GM23338 (cell line): ENCODE results near the gene FOXD1. TPM values are rescaled to one million over a fixed set of nuclear protein-coding genes. Genes with fewer than 3 reads are reported as not detected.

Experiments used
- ATAC-seq: fragments of 200-7000 bp; cut with Tn5 transposase; 3 replicates; pipeline ENCODE4 v1.9.1; 2020
- DNase-seq: peaks from one replicate; pipeline ENCODE4 v3.0.0-alpha.2; 2015; ENCODE audit warnings: low spot score
- H2AFZ ChIP-seq: fragments of 200-600 bp; sonication (generic); 2 replicates; pipeline ENCODE4 v1.8.0; 2016; ENCODE audit warnings: antibody characterized with exemption, mild to moderate bottlenecking, moderate library complexity
- H3F3A ChIP-seq: fragments of 200-600 bp; sonication (generic); replicated peaks from 2 replicates; pipeline ENCODE4 v1.8.0; 2017; ENCODE audit warnings: antibody characterized with exemption, mixed run types, low read depth
- H3K27ac ChIP-seq: fragments of 200-600 bp; sonication (generic); 2 replicates; pipeline ENCODE4 v1.6.1; 2016; ENCODE audit warnings: low read depth
- H3K27me3 ChIP-seq: fragments of 200-600 bp; sonication (generic); 2 replicates; pipeline ENCODE4 v1.8.0; 2016; ENCODE audit warnings: mild to moderate bottlenecking, mixed run types, moderate library complexity; ENCODE audit not compliant: insufficient read depth
- H3K36me3 ChIP-seq: fragments of 200-600 bp; sonication (generic); 2 replicates; pipeline ENCODE4 v1.8.0; 2016; ENCODE audit warnings: mild to moderate bottlenecking; ENCODE audit not compliant: insufficient read depth
- H3K4me1 ChIP-seq: fragments of 200-600 bp; sonication (generic); 2 replicates; pipeline ENCODE4 v1.8.0; 2016; ENCODE audit warnings: mild to moderate bottlenecking, moderate library complexity; ENCODE audit not compliant: insufficient read depth
- H3K4me2 ChIP-seq: fragments of 200-600 bp; sonication (generic); 2 replicates; pipeline ENCODE4 v1.7.1; 2017; ENCODE audit warnings: mixed run types
- H3K4me3 ChIP-seq: fragments of 200-600 bp; sonication (generic); 2 replicates; pipeline ENCODE4 v1.6.1; 2016; ENCODE audit warnings: mixed run types
- H3K79me2 ChIP-seq: fragments of 200-600 bp; sonication (generic); replicated peaks from 2 replicates; pipeline ENCODE4 v1.8.0; 2017; ENCODE audit warnings: mild to moderate bottlenecking; ENCODE audit not compliant: insufficient read depth
- H3K9me2 ChIP-seq: fragments of 200-600 bp; sonication (generic); 2 replicates; pipeline ENCODE4 v1.8.0; 2017; ENCODE audit not compliant: insufficient read depth
- H4K20me1 ChIP-seq: fragments of 200-600 bp; sonication (generic); replicated peaks from 2 replicates; pipeline ENCODE4 v1.8.0; 2017; ENCODE audit warnings: mild to moderate bottlenecking; ENCODE audit not compliant: insufficient read depth
- H3K27ac Mint-ChIP-seq: 2 replicates; pipeline ENCODE4 v1.8.0; 2020; ENCODE audit warnings: inconsistent platforms, mild to moderate bottlenecking, moderate library complexity, mixed read lengths
- H3K27me3 Mint-ChIP-seq: 3 replicates; pipeline ENCODE4 v1.8.0; 2022; ENCODE audit warnings: low read depth, mild to moderate bottlenecking, moderate library complexity, mixed read lengths, inconsistent platforms; ENCODE audit not compliant: insufficient read depth, poor library complexity
- H3K36me3 Mint-ChIP-seq: 3 replicates; pipeline ENCODE4 v1.8.0; 2021; ENCODE audit warnings: low read depth, mild to moderate bottlenecking, inconsistent platforms, moderate library complexity, mixed read lengths
- H3K4me1 Mint-ChIP-seq: 3 replicates; pipeline ENCODE4 v1.8.0; 2020; ENCODE audit warnings: mild to moderate bottlenecking, inconsistent platforms, mixed read lengths
- H3K4me3 Mint-ChIP-seq: 3 replicates; pipeline ENCODE4 v1.8.0; 2021; ENCODE audit warnings: moderate library complexity, mild to moderate bottlenecking, inconsistent platforms, mixed read lengths
- H3K9me3 Mint-ChIP-seq: 3 replicates; pipeline ENCODE4 v1.8.0; 2020; ENCODE audit warnings: moderate library complexity, mild to moderate bottlenecking, inconsistent platforms, mixed read lengths
- CREB1 ChIP-seq: fragments of 250-450 bp; sonication (Bioruptor Pico); IDR thresholded peaks from 2 replicates; pipeline ENCODE4 v1.5.0; 2020; ENCODE audit warnings: low read depth, mild to moderate bottlenecking, moderate library complexity
- CTCF ChIP-seq, 2 experiments: fragments of 200-600 bp in 1 of 2; sonication (generic) in 1 of 2; conservative IDR thresholded peaks; 2 replicates each; pipeline versions ENCODE4 v1.5.1 to v1.6.1; 2016 to 2017; ENCODE audit warnings: antibody characterized with exemption in 2 of 2, low read depth in 2 of 2, mild to moderate bottlenecking in 2 of 2, moderate library complexity in 1 of 2
- ETS1 ChIP-seq: IDR thresholded peaks from 2 replicates; pipeline ENCODE4 v1.6.1; 2016; ENCODE audit warnings: antibody characterized with exemption
- EZH2 ChIP-seq: fragments of 200-600 bp; sonication (generic); IDR thresholded peaks from one replicate; pipeline ENCODE4 v1.8.0; 2017; ENCODE audit warnings: antibody characterized with exemption, mild to moderate bottlenecking, low read depth; ENCODE audit not compliant: unreplicated experiment
- EZH2phosphoT487 ChIP-seq: fragments of 200-600 bp; sonication (generic); IDR thresholded peaks from one replicate; pipeline ENCODE4 v1.8.1; 2018; ENCODE audit warnings: antibody characterized with exemption; ENCODE audit not compliant: unreplicated experiment
- JUNB ChIP-seq: IDR thresholded peaks from one replicate; pipeline ENCODE4 v1.6.1; 2016; ENCODE audit warnings: antibody characterized with exemption; ENCODE audit not compliant: unreplicated experiment
- NANOG ChIP-seq: IDR thresholded peaks from 2 replicates; pipeline ENCODE4 v1.6.1; 2016; ENCODE audit warnings: antibody characterized with exemption, borderline replicate concordance
- POLR2AphosphoS5 ChIP-seq: IDR thresholded peaks from 2 replicates; pipeline ENCODE4 v1.6.1; 2016; ENCODE audit warnings: antibody characterized with exemption, low read depth
- STAT1 ChIP-seq: IDR thresholded peaks from one replicate; pipeline ENCODE4 v1.6.1; 2016; ENCODE audit warnings: antibody characterized with exemption; ENCODE audit not compliant: unreplicated experiment
- ZNF114 ChIP-seq: fragments of 250-450 bp; sonication (Bioruptor Pico); IDR thresholded peaks from 2 replicates; pipeline ENCODE4 v1.5.0; 2020; ENCODE audit warnings: mild to moderate bottlenecking, moderate library complexity
- ZNF331 ChIP-seq: fragments of 250-450 bp; sonication (Bioruptor Pico); IDR thresholded peaks from 2 replicates; pipeline ENCODE4 v1.5.0; 2020; ENCODE audit warnings: low read depth, mild to moderate bottlenecking, moderate library complexity
- ZNF462 ChIP-seq: fragments of 250-450 bp; sonication (Bioruptor Pico); IDR thresholded peaks from 2 replicates; pipeline ENCODE4 v1.5.0; 2020; ENCODE audit warnings: mild to moderate bottlenecking, moderate library complexity
- polyA plus RNA-seq: library from polyadenylated mRNA; unstranded; fragments of >200 nt; fragmentation: Nextera tagmentation; extraction: Ambion mirVana; gene quantifications from 2 replicates; pipeline ENCODE4 v1.2.1, GENCODE V29; 2016
- total RNA-seq: library from RNA; depleted of rRNA; stranded (reverse); fragments of >200 nt; shearing (Covaris generic); gene quantifications from 2 replicates; pipeline ENCODE4 v1.2.3, GENCODE V29; 2014
- TF ChIP-seq, protein P1 (sequence below): IDR thresholded peaks from one replicate; pipeline ENCODE4 v1.6.1; 2018; ENCODE audit warnings: antibody characterized with exemption; ENCODE audit not compliant: unreplicated experiment

Gene FOXD1
- total and polyA plus RNA-seq, 2 experiments from 2014 or later: 0.42 TPM; not detected in 1

- Histone ChIP-seq H3K27me3 (no peaks in the 10 kb centered on the region), H3K36me3 (0 out of 2 replicates have a peak, but pooled peaks cover 3% of the 10 kb centered on the region), H2AFZ (peak overlapping the region; percentile 86; the same call in 1 of the 2 replicates), H3K9me2 (no peaks in the 10 kb centered on the region), H3K4me1 (peaks cover 7% of the 10 kb centered on the region), H3K4me2 (no peak overlapping the region), H3K27ac (no peak overlapping the region), H3K4me3 (no peak overlapping the region), H3K79me2 (no peaks in the 10 kb centered on the region), H4K20me1 (no peaks in the 10 kb centered on the region), H3F3A (no peaks in the 10 kb centered on the region)
- peaks cover 9% of the 10 kb centered on the region for H3K9me3 Mint-ChIP-seq
- TF ChIP-seq NANOG: no peak
- TF ChIP-seq, protein P1, sequence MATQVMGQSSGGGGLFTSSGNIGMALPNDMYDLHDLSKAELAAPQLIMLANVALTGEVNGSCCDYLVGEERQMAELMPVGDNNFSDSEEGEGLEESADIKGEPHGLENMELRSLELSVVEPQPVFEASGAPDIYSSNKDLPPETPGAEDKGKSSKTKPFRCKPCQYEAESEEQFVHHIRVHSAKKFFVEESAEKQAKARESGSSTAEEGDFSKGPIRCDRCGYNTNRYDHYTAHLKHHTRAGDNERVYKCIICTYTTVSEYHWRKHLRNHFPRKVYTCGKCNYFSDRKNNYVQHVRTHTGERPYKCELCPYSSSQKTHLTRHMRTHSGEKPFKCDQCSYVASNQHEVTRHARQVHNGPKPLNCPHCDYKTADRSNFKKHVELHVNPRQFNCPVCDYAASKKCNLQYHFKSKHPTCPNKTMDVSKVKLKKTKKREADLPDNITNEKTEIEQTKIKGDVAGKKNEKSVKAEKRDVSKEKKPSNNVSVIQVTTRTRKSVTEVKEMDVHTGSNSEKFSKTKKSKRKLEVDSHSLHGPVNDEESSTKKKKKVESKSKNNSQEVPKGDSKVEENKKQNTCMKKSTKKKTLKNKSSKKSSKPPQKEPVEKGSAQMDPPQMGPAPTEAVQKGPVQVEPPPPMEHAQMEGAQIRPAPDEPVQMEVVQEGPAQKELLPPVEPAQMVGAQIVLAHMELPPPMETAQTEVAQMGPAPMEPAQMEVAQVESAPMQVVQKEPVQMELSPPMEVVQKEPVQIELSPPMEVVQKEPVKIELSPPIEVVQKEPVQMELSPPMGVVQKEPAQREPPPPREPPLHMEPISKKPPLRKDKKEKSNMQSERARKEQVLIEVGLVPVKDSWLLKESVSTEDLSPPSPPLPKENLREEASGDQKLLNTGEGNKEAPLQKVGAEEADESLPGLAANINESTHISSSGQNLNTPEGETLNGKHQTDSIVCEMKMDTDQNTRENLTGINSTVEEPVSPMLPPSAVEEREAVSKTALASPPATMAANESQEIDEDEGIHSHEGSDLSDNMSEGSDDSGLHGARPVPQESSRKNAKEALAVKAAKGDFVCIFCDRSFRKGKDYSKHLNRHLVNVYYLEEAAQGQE: no peak
- no peak for TF ChIP-seq JUNB
- TF ChIP-seq ZNF114 (CRISPR knock-in tag): no peak
- no peak for TF ChIP-seq ZNF462 (CRISPR knock-in tag)
- no peak for TF ChIP-seq STAT1
- TF ChIP-seq ETS1: no peak
- TF ChIP-seq EZH2phosphoT487: no peak
- TF ChIP-seq CREB1 (CRISPR knock-in tag): no peak
- TF ChIP-seq EZH2: no peak
- TF ChIP-seq POLR2AphosphoS5: no peak
- TF ChIP-seq ZNF331 (CRISPR knock-in tag): no peak
- no peak for TF ChIP-seq CTCF (conservative IDR thresholded peaks at IDR 0.05; ENCODE audit: low read depth in 2 of 2)
- H3K27me3 Mint-ChIP-seq: peaks cover 10% of the 10 kb centered on the region
- DNase-seq (no peak), ATAC-seq (peak; percentile 81)
- H3K36me3 Mint-ChIP-seq: peaks cover 8% of the 10 kb centered on the region; the same call in 2 of the 3 replicates
- H3K27ac Mint-ChIP-seq: no peak overlapping the region
- peaks cover 21% of the 10 kb centered on the region for H3K4me1 Mint-ChIP-seq
- no peak overlapping the region for H3K4me3 Mint-ChIP-seq
Observed at GRCh38 chr5:73460133-73460532, 11.6 kb upstream of the FOXD1 start.
